Mesendoderm (in vitro differentiated cells): ENCODE data around the gene RAPGEF4.
A peak's percentile ranks its signal among the peaks of the same experiment; 100 is the strongest.

Source experiments
- DNase-seq: peaks from one replicate; pipeline ENCODE4 v3.0.0; 2013
- H2AK5ac ChIP-seq: 2 replicates; pipeline ENCODE4 v1.6.1; 2013; ENCODE audit warnings: low read length, inconsistent platforms
- H2BK120ac ChIP-seq: 2 replicates; pipeline ENCODE4 v1.6.1; 2013; ENCODE audit warnings: low read depth, mild to moderate bottlenecking, low read length, moderate library complexity, mixed read lengths
- H2BK15ac ChIP-seq: replicated peaks from 2 replicates; pipeline ENCODE4 v1.6.1; 2013; ENCODE audit warnings: low read depth, mild to moderate bottlenecking, moderate library complexity
- H2BK5ac ChIP-seq: 2 replicates; pipeline ENCODE4 v1.6.1; 2013; ENCODE audit warnings: low read length, inconsistent platforms
- H3K18ac ChIP-seq: 2 replicates; pipeline ENCODE4 v1.6.1; 2013; ENCODE audit warnings: mild to moderate bottlenecking, low read length, mixed read lengths
- H3K23ac ChIP-seq: one replicate; pipeline ENCODE4 v1.6.1; 2013; ENCODE audit warnings: low read length
- H3K27ac ChIP-seq: 2 replicates; pipeline ENCODE4 v1.5.1; 2013; ENCODE audit warnings: low read depth, mild to moderate bottlenecking, inconsistent platforms, low read length, moderate library complexity
- H3K27me3 ChIP-seq: 2 replicates; pipeline ENCODE4 v1.6.1; 2013; ENCODE audit warnings: low read length, control low read depth, mild to moderate bottlenecking, inconsistent platforms; ENCODE audit not compliant: insufficient read depth, poor library complexity
- H3K36me3 ChIP-seq: 2 replicates; pipeline ENCODE4 v1.6.1; 2013; ENCODE audit warnings: low read length, inconsistent platforms; ENCODE audit not compliant: control insufficient read depth, insufficient read depth
- H3K4ac ChIP-seq: one replicate; pipeline ENCODE4 v1.6.1; 2013; ENCODE audit warnings: low read depth, mild to moderate bottlenecking, low read length, moderate library complexity
- H3K4me1 ChIP-seq: 2 replicates; pipeline ENCODE4 v1.6.1; 2013; ENCODE audit warnings: low read depth, low read length, inconsistent platforms; ENCODE audit not compliant: control insufficient read depth
- H3K4me2 ChIP-seq: 2 replicates; pipeline ENCODE4 v1.6.1; 2013; ENCODE audit warnings: low read length
- H3K4me3 ChIP-seq: 2 replicates; pipeline ENCODE4 v1.5.1; 2013; ENCODE audit warnings: mild to moderate bottlenecking, low read length
- H3K56ac ChIP-seq: one replicate; pipeline ENCODE4 v1.6.1; 2013; ENCODE audit warnings: low read length
- H3K79me1 ChIP-seq: 2 replicates; pipeline ENCODE4 v1.6.1; 2013; ENCODE audit warnings: low read length, inconsistent platforms
- H3K79me2 ChIP-seq: 2 replicates; pipeline ENCODE4 v1.6.1; 2013; ENCODE audit warnings: mild to moderate bottlenecking, low read length; ENCODE audit not compliant: control insufficient read depth, insufficient read depth
- H3K9ac ChIP-seq: 2 replicates; pipeline ENCODE4 v1.6.1; 2013; ENCODE audit warnings: low read length, inconsistent platforms
- H4K5ac ChIP-seq: one replicate; pipeline ENCODE4 v1.6.1; 2013; ENCODE audit warnings: low read length
- H4K8ac ChIP-seq: one replicate; pipeline ENCODE4 v1.6.1; 2013; ENCODE audit warnings: low read depth, mild to moderate bottlenecking, control low read depth, low read length, moderate library complexity
- WGBS: extraction: QIAGEN DNeasy Blood & Tissue Kit; methylation state at CpG from one replicate; pipeline ENCODE4 v1.1.7; 2013; ENCODE audit warnings: low lambda C conversion rate, missing lambda C conversion rate; ENCODE audit not compliant: insufficient coverage; ENCODE audit errors: extremely low coverage; 5-methylcytosine and 5-hydroxymethylcytosine counted together

RAPGEF4 gene

DNA sequence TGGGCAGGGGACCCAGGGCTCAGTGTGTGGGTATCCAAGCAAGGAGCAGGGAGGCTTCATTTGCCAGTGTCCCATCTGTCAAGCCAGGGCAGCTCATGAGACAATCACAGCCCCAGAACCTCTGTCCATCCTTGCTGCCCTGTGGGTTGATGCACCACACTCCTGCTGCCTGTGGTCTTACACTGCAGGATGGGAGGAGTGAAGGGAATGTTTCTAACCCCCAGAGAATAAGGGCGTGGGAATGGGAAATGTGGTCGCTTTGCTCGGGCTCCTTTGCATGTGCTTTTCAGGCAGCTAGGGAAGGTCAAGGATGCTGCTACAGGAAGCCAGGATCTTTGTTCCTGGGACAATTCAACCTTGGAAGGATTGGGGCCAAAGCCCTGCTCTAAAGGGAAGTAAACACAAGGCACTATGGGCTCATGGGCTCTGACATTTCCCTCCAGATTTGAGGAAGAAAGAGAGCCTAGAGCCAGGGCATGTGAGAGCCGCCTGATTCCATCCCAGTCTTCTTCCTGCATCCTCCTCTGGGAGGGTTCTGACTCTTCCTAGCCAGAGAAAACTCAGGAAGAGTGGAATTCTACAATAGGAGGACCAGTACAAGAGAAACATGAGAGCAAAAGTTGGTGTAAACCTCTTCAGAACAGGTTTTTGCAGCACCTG, 321.2 kb downstream of the RAPGEF4 start:
- Histone ChIP-seq H3K79me2 (no peaks in the 10 kb centered on the region), H3K27me3 (no peaks in the 10 kb centered on the region), H4K5ac (no peak overlapping the region), H2BK120ac (no peak overlapping the region), H3K9ac (no peak overlapping the region), H2BK15ac (no peak overlapping the region), H3K79me1 (no peaks in the 10 kb centered on the region), H3K4me3 (no peak overlapping the region), H4K8ac (no peak overlapping the region), H2AK5ac (no peak overlapping the region), H3K23ac (no peak overlapping the region), H3K4me1 (no peaks in the 10 kb centered on the region), H3K4ac (no peak overlapping the region), H3K56ac (no peak overlapping the region), H3K18ac (no peak overlapping the region), H2BK5ac (no peak overlapping the region), H3K36me3 (no peaks in the 10 kb centered on the region), H3K27ac (no peak overlapping the region), H3K4me2 (no peak overlapping the region)
- no CpG with 5 or more reads among the region's 4 CpGs for WGBS
- no peak for DNase-seq

DNA sequence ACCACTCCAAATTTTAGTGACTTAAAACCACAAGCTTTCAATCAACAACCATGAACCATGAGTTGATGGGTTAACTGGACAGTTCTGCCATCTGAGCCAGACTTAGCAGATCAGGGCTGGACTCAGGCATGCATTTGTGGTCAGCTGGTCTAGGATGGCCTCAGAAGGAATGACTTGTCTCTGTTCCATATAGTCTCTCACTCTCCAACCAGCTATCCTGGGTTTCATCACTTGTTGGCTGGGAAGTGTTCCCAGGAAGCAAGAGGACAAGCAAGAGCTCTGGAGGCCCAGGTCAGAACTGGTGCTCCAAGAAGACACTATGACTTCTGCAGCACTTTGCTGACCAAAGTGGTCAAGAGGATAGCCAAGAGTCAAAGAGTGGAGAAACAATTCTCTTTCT, 322.5 kb downstream of the RAPGEF4 start:
- Histone ChIP-seq H3K9ac (no peak overlapping the region), H2BK5ac (no peak overlapping the region), H3K23ac (no peak overlapping the region), H3K79me1 (no peaks in the 10 kb centered on the region), H4K5ac (no peak overlapping the region), H3K4me3 (no peak overlapping the region), H2AK5ac (no peak overlapping the region), H3K56ac (no peak overlapping the region), H3K27me3 (no peaks in the 10 kb centered on the region), H3K27ac (no peak overlapping the region), H3K79me2 (no peaks in the 10 kb centered on the region), H4K8ac (no peak overlapping the region), H2BK120ac (no peak overlapping the region), H3K4me1 (no peaks in the 10 kb centered on the region), H3K18ac (no peak overlapping the region), H3K4me2 (no peak overlapping the region), H2BK15ac (no peak overlapping the region), H3K4ac (no peak overlapping the region), H3K36me3 (no peaks in the 10 kb centered on the region)
- no peak for DNase-seq

DNA sequence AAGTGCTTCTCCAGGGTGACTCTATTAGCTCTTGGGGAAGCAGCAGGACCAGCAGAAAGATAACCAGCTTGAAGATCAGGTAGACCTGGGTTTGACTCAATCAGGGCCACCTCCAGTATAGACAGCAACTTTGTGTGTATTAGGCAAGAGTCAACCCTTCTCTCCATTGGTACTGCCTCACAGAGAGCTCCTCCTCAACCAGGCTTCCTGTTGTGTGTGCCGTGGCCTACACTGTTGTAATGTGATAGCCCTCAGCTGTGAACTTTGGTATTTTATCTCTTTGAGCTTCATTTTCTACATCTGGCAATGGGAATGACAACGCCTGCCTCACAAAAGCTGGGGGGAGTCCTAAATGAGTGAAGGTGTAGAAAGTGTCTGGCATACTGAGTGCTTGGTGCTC, 323.0 kb downstream of the RAPGEF4 start:
- no peak overlapping the region for H2BK5ac ChIP-seq
- no peak overlapping the region for H4K5ac ChIP-seq
- H3K27ac ChIP-seq = no peak overlapping the region
- H3K79me1 ChIP-seq = no peaks in the 10 kb centered on the region
- H3K36me3 ChIP-seq = no peaks in the 10 kb centered on the region
- WGBS = no CpG with 5 or more reads among the region's 2 CpGs
- H2BK15ac ChIP-seq = no peak overlapping the region
- no peak overlapping the region for H2BK120ac ChIP-seq
- no peak overlapping the region for H3K18ac ChIP-seq
- no peak overlapping the region for H3K4me3 ChIP-seq
- no peaks in the 10 kb centered on the region for H3K27me3 ChIP-seq
- H3K9ac ChIP-seq = no peak overlapping the region
- no peaks in the 10 kb centered on the region for H3K4me1 ChIP-seq
- H3K4me2 ChIP-seq = no peak overlapping the region
- H3K79me2 ChIP-seq = no peaks in the 10 kb centered on the region
- DNase-seq = peak; percentile 62
- no peak overlapping the region for H2AK5ac ChIP-seq
- no peak overlapping the region for H3K4ac ChIP-seq
- H3K23ac ChIP-seq = no peak overlapping the region
- no peak overlapping the region for H4K8ac ChIP-seq
- no peak overlapping the region for H3K56ac ChIP-seq

DNA sequence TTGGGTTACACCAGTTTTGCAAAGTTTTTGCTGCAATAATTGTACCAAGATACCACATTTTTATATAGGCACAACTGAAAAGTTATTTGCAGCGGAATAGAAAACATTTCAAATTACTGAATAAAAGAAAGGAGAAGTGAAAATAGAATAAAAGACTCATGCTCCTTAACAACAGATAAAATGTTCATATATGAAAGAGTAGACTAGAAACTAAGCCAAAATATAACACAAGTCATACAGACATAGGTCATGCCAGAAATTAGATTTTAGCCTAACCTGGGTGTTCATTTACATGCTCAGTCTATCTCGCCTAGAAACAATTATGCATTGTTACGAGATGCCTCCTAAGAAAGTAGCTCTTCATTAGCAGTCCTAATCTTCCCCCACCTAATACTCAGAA, 323.6 kb downstream of the RAPGEF4 start:
- Histone ChIP-seq H2BK120ac (no peak overlapping the region), H2BK5ac (no peak overlapping the region), H3K36me3 (no peaks in the 10 kb centered on the region), H3K18ac (no peak overlapping the region), H3K4me3 (no peak overlapping the region), H3K27ac (no peak overlapping the region), H2BK15ac (no peak overlapping the region), H3K79me2 (no peaks in the 10 kb centered on the region), H3K4me2 (no peak overlapping the region), H3K56ac (no peak overlapping the region), H2AK5ac (no peak overlapping the region), H3K9ac (no peak overlapping the region), H3K79me1 (no peaks in the 10 kb centered on the region), H3K27me3 (no peaks in the 10 kb centered on the region), H3K4me1 (no peaks in the 10 kb centered on the region), H3K4ac (no peak overlapping the region), H3K23ac (no peak overlapping the region), H4K8ac (no peak overlapping the region), H4K5ac (no peak overlapping the region)
- no peak for DNase-seq
- WGBS = no CpG with 5 or more reads among the region's 3 CpGs

DNA sequence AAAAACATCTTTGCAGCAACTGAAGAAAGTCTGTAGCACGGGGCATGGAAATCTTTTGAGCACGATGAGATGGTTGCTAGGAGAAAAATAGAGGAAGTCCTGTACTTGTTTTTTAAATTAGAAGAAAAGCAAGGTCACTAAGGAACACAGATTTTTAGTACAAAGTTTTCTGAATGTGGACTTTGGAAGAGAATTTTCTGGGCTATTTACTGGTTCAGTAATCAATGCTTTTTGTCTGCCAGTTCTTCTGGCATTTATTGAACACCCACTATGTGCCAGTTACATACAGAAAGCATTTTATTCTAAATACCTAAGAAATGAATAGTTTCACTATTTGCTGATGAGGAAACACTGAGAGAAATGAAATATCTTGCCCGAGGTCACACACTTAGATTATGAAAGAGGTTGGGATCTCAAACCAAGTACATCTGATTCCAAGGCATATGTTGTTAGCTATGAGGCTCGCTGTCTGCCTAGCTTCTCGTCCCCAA, 324.4 kb downstream of the RAPGEF4 start:
- DNase-seq = no peak
- Histone ChIP-seq H3K4ac (no peak overlapping the region), H3K79me2 (no peaks in the 10 kb centered on the region), H2BK15ac (no peak overlapping the region), H3K27ac (no peak overlapping the region), H3K18ac (no peak overlapping the region), H3K4me2 (no peak overlapping the region), H3K4me3 (no peak overlapping the region), H2BK5ac (no peak overlapping the region), H3K27me3 (no peaks in the 10 kb centered on the region), H3K56ac (no peak overlapping the region), H3K36me3 (no peaks in the 10 kb centered on the region), H4K5ac (no peak overlapping the region), H2AK5ac (no peak overlapping the region), H3K23ac (no peak overlapping the region), H2BK120ac (no peak overlapping the region), H3K79me1 (no peaks in the 10 kb centered on the region), H3K4me1 (no peaks in the 10 kb centered on the region), H3K9ac (no peak overlapping the region), H4K8ac (no peak overlapping the region)
- no CpG with 5 or more reads among the region's 5 CpGs for WGBS

DNA sequence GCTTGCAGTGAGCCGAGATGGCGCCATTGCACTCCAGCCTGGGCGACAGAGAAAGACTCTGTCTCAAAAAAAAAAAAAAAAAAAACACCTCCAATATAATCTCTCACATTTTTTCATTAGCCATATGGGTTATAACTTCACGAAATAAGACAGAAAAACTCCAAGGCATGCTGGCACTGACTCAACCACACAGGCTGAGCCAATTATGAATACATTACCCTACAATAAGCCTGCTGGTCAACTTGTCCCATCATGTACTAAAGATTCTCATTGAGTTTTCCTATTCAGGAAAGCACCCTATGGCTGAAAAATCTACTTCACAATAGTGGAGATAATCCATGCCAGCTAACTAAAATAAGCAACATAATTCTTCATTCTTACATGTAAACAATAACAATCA, 327.2 kb downstream of the RAPGEF4 start:
- Histone ChIP-seq H3K27me3 (no peaks in the 10 kb centered on the region), H3K27ac (no peak overlapping the region), H4K5ac (no peak overlapping the region), H3K18ac (no peak overlapping the region), H2BK5ac (no peak overlapping the region), H3K4ac (no peak overlapping the region), H2BK15ac (no peak overlapping the region), H2AK5ac (no peak overlapping the region), H3K4me2 (no peak overlapping the region), H3K56ac (no peak overlapping the region), H3K23ac (no peak overlapping the region), H3K4me1 (no peaks in the 10 kb centered on the region), H2BK120ac (no peak overlapping the region), H3K4me3 (no peak overlapping the region), H3K79me2 (no peaks in the 10 kb centered on the region), H3K79me1 (no peaks in the 10 kb centered on the region), H3K9ac (no peak overlapping the region), H4K8ac (no peak overlapping the region), H3K36me3 (no peaks in the 10 kb centered on the region)
- no CpG with 5 or more reads among the region's 4 CpGs for WGBS
- DNase-seq = no peak
